Superior temporal gyrus (tissue), 1 donor: Measurements from ENCODE around the gene ZSCAN20.
"Not testable (repeated sequence)": the region's sequence is repeated elsewhere in the genome, so short reads cannot be mapped to it uniquely, and the experiment has no call there.

ENCODE experiments used
- DNase-seq: peaks from one replicate; pipeline ENCODE4 v3.0.0-alpha.2; 2016; ENCODE audit errors: extremely low spot score

ZSCAN20 gene

DNA sequence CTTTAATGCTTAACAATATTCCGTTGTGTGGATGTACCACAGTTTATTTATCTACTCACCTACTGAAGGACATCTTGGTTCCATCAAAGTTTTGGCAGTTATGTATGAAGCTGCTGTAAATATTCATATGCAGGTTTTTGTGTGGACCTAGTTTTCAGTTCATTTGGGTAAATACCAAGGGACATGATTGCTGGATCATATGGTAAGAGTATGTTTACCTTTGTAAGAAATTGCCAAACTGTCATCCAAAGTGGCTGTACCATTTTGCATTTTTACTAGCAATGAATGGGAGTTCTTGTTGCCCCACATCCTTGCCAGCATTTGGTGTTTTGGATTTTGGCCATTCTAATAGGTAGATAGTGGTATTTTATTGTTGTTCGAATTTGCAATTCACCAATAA is 10.0 kb downstream of the ZSCAN20 start:
- no peak for DNase-seq

DNA sequence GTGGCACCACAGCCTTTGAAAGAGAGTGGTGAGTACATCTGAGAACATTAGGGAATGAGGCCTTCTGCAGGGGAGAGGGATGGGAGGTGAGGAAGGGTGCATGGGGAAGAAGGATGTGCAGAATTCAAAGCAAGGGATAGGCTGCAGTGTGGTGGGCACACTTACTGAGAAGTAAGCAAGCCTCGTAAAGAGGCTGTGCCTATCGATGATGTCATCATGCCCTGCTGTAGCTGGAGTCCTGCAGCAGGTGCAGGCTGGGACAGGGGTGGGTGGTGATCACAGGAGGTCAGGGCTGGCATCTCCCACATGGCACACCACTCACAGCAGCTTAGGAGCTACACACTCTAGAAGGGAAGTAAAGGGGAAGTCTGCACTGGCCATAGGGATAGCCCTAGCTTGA is 16.2 kb downstream of the ZSCAN20 start:
- DNase-seq: no peak

DNA sequence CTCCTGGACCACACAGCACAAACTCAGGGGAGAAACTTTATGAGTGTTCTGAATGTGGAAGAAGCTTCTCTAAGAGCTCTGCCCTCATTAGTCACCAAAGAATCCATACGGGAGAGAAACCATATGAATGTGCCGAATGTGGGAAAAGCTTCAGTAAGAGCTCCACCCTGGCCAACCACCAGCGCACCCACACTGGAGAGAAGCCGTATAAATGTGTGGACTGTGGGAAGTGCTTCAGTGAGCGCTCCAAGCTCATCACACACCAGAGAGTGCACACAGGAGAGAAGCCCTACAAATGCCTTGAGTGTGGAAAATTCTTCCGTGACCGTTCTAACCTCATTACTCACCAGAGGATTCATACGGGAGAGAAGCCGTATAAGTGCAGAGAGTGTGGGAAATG is 22.5 kb downstream of the ZSCAN20 start:
- no peak for DNase-seq

DNA sequence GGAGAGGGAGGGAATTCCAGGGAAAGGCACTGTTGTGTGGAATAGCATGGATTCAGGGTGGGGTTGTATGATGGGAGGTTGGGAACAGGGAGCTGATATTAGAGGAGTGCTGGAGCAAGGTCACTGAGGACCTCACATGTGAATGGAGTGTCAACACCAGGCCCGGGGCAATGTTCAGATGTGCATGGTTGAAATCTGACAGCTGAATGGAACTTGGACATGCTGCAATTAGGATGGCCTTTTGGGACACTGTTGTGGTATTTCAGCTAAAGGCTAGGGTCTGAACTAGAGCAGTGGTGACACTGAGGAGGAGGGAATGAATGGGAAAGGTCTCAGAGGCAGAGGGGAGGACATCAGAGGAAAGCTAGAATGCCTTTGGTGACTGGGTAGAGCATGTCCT is 25.0 kb downstream of the ZSCAN20 start:
- DNase-seq: no peak

DNA sequence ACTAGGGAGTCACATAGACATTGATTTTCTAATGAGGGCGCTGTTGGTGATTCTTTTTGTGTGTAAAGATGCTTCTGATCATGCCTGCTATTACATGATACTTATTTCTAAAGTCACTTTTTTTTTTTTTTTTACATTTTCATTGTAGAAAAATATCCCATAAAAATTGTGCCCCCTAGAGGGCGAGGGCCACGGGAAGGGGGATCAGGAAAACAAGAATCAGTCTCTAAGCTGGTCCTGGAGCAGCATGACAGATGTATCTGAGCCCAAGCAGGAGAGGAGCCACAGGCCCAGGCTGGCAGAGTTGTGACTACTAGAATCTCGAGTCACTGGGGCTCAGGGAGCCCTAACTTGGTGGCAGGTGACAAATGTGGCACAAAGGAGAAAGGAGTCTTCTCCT is 28.1 kb downstream of the ZSCAN20 start:
- DNase-seq: no peak

DNA sequence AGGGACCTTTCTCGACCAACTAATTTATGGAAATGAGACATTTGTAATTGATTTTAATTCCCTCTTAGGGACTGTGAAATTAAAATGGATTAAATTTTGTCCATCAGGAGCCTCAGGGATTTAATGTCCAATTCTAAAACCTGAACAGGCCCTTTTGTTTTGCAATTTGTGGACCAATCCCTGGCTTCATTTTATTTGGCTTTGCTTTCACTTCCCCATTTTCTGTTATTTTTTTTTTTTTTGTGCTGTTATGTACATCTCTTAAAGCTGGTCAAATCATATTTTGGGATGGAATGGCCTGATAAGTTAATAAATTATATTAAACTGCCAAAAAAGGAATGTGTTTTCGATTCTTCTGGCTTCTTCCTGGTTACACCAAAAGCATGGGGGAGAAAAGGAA is 28.9 kb downstream of the ZSCAN20 start:
- DNase-seq: no peak

- DNase-seq: no peak
Observed at GRCh38 chr1:33501774-33502173, 29.3 kb downstream of the ZSCAN20 start.

DNA sequence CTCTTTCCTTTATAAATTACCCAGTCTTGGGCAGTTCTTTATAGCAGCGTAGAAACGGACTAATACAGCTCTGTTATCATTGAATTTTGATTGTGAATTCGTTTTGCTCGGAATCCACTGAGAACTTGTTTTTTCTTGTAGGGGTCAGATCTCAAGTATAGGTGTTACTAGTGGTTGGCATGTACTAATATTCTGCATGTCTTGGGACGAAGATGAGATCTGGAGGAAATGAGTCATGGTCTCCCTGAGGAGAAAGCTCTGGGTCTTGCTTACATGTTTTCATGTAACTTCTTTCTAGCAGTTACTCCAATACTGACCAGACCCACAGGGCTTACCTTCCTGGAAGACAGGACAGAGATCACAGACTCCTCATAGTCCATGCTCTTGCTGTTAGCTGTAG is 30.3 kb downstream of the ZSCAN20 start:
- no peak for DNase-seq

- DNase-seq: no peak
Observed at GRCh38 chr1:33503506-33503905, 31.1 kb downstream of the ZSCAN20 start.

GRCh38 chr1:33507661-33508060 is 35.2 kb downstream of the ZSCAN20 start:
- no peak for DNase-seq

DNA sequence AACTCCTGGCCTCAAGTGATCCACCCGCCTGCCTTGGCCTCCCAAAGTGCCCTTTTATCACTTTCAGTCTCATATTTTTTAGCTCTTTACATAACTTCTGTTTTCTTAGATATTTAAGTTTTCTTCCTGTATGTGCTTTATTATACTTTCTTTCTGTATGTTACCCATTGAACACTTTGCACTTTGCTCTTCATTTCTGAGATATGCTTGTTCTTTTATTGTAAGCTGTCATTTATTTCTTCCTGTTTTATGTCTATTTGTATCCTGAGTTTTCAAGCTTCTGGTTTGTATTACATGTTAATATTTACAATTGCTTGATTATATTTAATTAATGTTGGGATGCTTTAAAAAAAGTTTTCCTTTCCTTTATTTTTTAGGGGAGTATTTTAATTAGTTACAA is 35.7 kb downstream of the ZSCAN20 start:
- DNase-seq: no peak

DNA sequence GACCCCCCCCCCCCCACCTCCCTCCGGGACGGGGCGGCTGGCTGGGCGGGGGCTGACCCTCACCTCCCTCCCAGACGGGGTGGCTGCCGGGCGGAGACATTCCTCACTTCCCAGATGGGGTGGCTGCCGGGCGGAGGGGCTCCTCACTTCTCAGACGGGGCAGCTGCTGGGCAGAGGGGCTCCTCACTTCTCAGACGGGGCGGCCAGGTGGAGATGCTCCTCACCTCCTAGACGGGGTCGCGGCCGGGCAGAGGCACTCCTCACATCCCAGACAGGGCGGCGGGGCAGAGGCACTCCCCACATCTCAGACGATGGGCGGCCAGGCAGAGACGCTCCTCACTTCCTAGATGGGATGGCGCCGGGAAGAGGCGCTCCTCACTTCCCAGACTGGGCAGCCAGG is 36.8 kb downstream of the ZSCAN20 start:
- not testable (repeated sequence) for DNase-seq

DNA sequence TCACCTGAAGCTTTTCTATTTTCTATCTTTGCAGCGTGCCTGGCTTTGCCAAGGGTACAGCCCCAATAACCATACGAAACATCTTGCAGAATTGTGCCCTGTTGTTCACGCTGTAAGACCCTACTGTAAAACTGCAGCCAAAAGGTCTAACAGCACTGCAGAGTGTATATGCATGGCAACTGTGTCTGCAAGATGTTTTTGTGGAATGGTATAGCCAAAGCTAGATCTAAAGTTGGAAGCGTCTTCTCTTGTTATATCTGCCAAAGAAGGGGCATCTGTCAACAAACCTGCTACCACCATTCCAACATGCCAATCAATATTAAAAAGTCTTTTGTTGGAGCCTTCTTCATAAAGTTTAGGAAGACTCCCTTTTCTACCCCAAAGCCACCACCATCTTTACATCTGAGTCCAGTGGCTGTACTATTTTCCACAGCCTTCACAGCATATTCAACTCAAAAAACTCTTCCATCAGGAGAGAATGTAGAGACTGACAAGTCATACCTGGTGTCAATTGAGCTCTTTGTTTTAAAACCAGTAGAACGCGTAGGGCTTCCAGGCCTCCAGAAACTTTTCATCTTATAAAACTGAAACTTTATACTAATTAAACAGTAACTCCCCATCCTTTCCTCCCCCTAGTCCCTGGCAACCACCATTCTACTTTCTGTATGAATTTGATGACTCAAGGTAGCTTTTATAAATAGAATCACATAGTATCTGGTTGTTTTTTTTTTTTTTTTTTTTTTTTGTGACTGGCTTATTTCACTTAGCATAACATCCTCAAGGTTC is 40.0 kb downstream of the ZSCAN20 start:
- no peak for DNase-seq

GRCh38 chr1:33515112-33515511 is 42.7 kb downstream of the ZSCAN20 start:
- no peak for DNase-seq

DNA sequence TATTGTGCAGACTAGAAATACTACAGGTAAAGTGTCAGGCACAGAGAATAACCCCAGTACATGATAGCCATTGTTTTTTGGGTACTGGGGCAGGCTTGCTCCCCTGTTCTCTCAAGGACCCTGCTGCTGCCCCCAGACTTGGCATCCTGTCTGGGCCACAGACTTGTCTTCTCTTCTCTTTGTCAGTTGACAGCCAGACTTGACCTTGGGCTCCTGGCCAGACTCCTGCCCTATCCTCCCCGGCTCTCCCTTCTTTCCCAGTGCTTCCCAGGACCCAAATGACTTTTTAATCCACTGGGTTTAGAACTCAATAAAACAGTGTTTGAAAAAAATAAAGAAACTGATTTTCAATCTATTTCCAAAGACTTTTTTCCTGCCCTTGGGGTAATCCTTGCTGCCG is 43.2 kb downstream of the ZSCAN20 start:
- no peak for DNase-seq

GRCh38 chr1:33516428-33516827 is 44.0 kb downstream of the ZSCAN20 start:
- no peak for DNase-seq

DNA sequence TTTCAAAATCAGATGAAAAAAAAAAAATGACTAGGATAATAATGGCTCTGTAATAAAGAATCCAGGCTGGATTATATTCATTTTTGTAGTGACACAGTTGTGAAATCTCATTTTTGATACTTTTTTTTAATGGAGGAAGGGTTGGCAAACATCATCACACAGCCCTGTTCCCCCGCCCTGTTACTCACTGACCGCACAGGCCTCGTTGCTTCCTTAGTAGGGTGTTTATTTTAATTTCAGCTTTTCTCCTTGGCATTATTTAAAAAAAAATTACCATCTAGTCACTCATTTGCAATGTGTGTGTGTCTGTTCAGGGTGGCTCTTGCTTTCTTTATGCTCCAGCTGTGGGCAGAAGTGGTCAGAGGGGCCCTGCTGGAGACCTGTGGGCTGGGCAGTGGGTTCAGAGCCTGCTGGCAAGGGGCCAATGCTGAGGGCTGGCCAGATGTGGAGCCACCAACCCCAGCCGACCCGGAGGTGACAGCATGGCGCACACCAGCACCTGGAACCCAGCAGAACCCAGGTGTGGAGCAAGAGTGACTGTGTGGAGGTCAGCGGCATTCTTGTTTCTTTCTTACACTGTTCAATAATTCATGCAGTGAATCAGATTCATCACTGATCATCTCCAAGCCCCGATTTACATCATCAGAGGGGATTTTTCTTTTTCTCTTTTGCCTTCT is 44.6 kb downstream of the ZSCAN20 start:
- DNase-seq: no peak

DNA sequence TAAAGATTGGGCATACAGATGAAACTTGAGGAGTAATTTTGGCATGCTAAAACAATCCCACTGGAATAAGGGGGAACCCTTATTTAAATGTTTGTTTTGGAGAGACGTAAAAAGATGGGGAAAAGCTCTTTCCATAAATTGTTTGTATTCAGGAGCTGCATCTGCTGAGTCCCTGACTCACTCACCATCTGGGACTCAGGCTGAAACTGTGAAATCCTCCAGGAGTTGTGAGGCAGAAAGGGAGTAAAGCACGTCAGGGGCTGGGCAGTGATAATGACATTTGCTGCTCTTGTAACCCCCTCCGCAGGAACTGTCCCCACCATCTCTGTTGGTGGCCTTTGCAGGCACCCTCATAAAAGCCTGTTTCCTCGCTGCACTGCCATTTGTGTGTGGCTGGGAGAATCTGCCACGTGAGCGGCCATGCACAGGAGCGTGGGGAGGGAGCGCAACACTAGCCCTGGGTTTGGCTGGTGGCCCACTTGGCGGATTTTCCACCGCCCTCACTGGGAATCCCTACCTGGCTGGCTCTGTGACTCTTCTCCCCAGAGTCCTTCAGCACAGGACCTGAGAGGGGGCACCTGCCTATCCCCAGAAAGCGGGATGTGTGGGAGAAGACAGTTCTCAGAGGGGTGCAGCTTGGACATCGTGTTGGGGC is 45.3 kb downstream of the ZSCAN20 start:
- DNase-seq: peak; percentile 53

- DNase-seq: no peak
Observed at GRCh38 chr1:33519240-33519884, 46.9 kb downstream of the ZSCAN20 start.

- no peak for DNase-seq
Observed at GRCh38 chr1:33524586-33524985, 52.1 kb downstream of the ZSCAN20 start.

GRCh38 chr1:33527934-33528333 is 55.5 kb downstream of the ZSCAN20 start:
- DNase-seq: no peak

DNA sequence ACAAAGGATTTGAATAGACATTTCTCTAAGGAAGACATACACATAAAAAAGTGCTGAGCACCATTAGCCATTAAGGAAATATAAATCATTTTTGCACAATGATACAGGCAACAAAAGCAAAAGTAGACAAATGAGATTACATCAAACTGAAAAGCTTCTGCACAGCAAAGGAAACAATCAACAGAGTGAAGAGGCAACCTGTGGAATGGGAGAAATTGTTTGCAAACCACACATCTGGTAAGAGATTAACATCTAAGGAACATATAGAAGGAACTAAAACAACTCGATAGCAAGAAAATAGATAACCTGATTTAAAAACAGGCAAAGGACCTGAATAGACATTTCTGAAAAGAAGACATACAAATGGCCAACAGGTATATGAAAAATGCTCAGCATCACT is 57.5 kb downstream of the ZSCAN20 start:
- DNase-seq: no peak

- no peak for DNase-seq
Observed at GRCh38 chr1:33532250-33532649, 59.8 kb downstream of the ZSCAN20 start.
